ENCODE measurements around the gene RETREG3. TPM values are rescaled to one million over a fixed set of nuclear protein-coding genes. Genes with fewer than 3 reads are reported as not detected.
"Not testable (repeated sequence)": the region's sequence is repeated elsewhere in the genome, so short reads cannot be mapped to it uniquely, and the experiment has no call there.

RETREG3 gene
- total RNA-seq, 1 experiment from 2014 or later, result 35.5 TPM

GRCh38 chr17:42553161-42553818 is 55.9 kb downstream of the RETREG3 start:
- no peak for DNase-seq (ENCODE audit: low read depth)

- DNase-seq (ENCODE audit: low read depth), result not testable (repeated sequence)
These were observed 56.4 kb downstream of the RETREG3 start, which contains the start of gene HSD17B1 for GRCh38 chr17:42552736-42553135. TSS of gene HSD17B1 (plus strand) at chr17:42552923. CDS start at chr17:42552934, 11 bp downstream.

GRCh38 chr17:42548993-42549755 is 60.0 kb downstream of the RETREG3 start:
- DNase-seq (ENCODE audit: low read depth), result no peak

GRCh38 chr17:42548070-42548837 is 60.9 kb downstream of the RETREG3 start:
- DNase-seq (ENCODE audit: low read depth), result no peak

DNA sequence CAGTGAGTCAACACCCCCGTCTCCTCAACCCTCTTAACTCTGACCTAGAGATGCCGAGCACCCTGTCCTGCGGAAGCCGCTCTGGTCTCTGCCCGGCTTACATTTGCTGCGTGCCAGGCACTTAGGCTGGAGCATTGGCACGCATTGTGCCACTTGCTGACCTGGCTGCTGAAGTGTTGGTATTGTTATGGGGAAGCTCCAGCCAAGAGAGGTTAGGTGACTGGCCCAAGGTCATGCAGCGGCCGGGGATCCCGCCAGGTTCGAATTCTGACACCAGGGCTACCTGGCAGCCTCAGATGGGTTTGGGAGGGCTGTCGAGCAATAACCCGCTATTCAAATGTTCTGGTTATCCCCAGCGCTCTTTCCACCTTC is 61.5 kb downstream of the RETREG3 start:
- DNase-seq (ENCODE audit: low read depth), result no peak

DNA sequence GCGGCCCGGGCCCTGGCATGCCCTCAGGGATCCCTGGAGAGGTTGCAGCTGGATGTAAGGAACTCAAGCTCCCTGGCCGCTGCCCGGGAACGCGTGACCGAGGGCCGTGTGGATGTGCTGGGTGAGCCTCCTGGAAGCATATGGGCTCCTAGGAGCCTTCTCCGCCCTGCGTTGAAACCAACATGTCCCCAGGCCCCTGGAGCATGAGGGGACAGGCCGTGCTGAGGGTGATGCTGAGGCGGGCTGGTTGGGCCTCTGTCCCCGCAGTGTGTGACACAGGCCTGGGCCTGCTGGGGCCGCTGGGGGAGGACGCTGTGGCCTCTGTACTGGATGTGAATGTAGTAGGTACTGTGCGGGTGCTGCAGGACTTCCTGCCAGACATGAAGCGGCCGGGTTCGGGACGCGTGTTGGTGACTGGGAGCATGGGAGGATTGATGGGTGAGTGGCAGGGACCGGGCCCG is 62.1 kb downstream of the RETREG3 start:
- no peak for DNase-seq (ENCODE audit: low read depth)

- DNase-seq (ENCODE audit: low read depth), result not testable (repeated sequence)
These were observed 63.2 kb downstream of the RETREG3 start for GRCh38 chr17:42545755-42546505.

- DNase-seq (ENCODE audit: low read depth), result no peak
These were observed 64.3 kb downstream of the RETREG3 start for GRCh38 chr17:42544874-42545283.

GRCh38 chr17:42543190-42544079 is 65.7 kb downstream of the RETREG3 start:
- DNase-seq (ENCODE audit: low read depth), result no peak

DNA sequence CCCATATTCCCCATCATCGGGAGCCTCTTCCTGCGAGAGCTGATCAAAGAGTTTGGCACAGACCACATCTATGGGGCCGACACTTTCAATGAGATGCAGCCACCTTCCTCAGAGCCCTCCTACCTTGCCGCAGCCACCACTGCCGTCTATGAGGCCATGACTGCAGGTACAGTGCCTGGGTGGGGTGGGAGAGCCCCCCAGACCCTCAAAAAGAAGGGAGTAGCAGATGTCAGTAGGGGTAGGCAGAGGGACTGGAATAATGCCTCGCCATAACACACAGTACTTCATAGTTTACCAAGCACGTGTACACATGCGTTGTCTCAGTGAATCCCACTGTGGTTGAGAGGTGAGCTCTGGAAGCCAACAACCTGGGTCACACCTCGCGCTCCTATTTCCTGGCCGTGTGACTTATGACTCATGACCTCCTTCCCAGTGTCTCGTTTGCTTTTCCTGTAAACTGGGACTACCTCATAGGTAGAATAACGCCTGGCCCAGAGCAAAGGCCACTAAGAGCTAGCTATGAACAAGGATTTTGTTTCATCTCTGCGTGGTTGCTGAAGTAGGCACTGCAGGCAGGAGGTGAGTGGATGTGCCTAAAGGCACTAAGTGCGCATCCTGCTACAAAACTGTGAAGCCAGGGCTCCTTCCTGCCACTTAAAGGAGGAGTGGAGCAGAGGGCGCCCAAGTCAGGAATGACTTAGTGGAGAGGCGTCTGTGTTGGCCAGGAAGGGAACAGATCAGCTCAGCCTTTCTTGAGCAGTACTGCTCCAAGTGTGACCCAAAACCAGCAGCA is 67.9 kb downstream of the RETREG3 start:
- no peak for DNase-seq (ENCODE audit: low read depth)

DNA sequence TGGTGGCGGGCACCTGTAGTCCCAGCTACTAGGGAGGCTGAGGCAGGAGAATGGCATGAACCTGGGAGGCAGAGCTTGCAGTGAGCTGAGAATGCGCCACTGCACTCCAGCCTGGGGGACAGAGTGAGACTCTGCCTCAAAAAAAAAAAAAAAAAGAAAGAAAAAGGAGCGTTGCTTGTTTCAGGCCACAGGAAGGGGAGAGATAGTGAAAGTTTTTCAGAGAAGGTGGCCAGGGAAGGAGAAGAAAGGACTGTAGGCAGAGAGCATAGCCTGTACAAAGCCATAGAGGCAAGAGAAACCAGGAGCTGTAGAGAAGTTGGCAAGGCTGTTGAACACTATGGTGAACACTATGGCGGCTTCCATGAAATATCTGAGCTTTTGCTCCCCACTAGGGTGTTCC is 68.6 kb downstream of the RETREG3 start:
- not testable (repeated sequence) for DNase-seq (ENCODE audit: low read depth)

DNA sequence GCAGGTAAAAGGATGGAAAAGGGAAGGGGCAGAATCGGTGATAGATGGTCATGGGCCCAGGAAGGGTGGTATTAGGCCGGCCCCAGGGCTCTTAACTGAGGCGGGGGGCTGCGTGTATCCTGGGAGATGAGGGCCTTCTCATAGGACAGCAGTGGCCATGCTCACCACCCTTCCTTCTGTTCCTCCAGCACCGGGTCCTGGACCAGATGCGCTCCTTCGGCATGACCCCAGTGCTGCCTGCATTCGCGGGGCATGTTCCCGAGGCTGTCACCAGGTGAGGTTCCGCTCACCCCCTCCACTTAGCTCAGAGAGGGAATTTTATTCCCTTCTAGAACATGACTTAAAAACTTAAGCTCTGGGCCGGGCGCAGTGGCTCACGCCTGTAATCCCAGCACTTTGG is 70.7 kb downstream of the RETREG3 start:
- DNase-seq (ENCODE audit: low read depth), result no peak

DNA sequence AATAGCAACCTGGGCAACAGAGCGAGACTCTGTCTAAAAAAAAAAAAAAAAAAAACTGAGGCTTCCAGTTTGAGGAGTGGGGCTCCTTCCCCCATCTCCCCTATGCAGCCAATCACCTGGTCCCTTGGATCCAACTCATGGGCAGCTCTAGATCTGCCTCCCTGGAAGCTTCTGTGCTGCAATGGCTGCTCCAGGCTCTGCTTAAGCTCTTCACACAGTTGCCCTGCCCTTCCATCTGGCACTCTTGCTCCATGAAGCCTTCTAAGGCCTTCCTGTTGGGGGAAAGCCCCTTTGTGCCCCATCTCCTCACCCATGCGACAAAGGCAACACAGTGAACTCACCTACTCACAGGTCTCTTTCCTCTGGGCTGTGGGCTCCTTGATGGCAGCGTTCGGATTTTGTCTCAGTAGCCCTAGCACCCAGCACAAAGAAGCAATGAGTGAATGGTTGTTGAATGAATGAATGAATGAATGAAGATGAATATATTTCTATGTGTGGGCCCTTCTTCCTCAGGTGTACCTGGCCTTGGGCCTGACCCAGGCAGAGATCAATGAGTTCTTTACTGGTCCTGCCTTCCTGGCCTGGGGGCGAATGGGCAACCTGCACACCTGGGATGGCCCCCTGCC is 71.2 kb downstream of the RETREG3 start:
- DNase-seq (ENCODE audit: low read depth), result no peak

DNA sequence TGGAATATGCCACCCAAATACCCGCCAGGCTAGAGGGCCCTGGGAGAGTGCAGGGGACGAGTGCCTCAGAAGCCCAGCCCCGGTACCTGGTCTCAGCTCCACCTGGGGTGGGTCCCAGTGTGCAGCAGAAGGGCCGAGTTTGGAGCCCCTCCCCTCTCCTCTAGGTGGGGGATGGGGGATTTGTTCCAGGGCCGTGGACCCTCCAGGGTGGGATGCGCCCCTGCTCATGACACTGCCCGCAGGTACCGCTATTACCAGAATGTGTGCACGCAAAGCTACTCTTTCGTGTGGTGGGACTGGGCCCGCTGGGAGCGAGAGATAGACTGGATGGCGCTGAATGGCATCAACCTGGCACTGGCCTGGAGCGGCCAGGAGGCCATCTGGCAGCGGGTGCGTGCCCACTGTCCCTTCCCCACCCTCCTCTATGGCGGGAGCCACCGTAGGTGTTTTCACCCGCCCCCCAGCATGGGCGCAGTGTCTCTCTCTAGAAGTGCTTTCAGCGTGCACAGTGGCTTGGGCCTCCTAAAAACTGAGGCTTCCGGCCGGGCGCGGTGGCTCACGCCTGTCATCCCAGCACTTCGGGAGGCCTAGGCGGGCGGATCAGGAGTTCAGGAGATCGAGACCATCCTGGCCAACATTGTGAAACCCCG is 71.9 kb downstream of the RETREG3 start:
- DNase-seq (ENCODE audit: low read depth), result no peak

DNA sequence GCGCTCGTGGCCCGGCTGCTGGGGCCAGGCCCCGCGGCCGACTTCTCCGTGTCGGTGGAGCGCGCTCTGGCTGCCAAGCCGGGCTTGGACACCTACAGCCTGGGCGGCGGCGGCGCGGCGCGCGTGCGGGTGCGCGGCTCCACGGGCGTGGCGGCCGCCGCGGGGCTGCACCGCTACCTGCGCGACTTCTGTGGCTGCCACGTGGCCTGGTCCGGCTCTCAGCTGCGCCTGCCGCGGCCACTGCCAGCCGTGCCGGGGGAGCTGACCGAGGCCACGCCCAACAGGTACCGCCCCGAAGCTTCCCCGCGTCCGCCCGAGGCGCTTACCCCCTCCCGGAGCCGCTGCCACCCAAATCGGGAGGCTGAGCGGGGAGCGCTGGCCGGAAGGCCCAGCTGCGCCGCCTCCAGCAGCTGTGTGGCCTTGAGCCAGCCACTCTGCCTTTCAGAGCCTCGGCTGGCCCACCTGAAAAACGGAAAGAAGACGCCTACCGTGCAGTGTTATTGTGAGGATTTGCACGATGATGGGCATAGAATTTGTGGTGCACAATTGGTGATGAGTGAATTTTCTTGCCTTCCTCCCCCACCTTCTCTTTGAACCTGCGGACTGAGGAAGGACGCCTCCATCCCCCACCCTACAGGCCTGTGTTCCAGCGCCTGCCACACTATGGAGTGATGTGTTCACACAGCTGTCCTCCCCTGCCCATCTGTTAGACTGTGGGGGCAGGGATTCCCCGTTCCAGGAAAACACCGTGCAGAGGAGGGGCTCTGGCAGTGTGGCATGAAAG is 72.6 kb downstream of the RETREG3 start:
- DNase-seq (ENCODE audit: low read depth), result peak; percentile 91

DNA sequence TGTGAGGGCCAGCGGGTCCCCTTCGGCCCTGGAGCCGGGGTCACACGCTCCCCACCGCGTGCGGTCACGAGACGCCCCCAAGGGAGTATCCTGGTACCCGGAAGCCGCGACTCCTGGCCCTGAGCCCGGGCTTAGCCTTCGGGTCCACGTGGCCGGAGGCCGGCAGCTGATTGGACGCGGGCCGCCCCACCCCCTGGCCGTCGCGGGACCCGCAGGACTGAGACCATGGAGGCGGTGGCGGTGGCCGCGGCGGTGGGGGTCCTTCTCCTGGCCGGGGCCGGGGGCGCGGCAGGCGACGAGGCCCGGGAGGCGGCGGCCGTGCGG is 73.2 kb downstream of the RETREG3 start, which contains the start of gene NAGLU:
Gene NAGLU, plus strand, starts transcription at position 194 of the 324 bp plus-strand sequence. Its CDS starts 32 bp downstream, at position 226.
- DNase-seq (ENCODE audit: low read depth), result peak; percentile 88

GRCh38 chr17:42535155-42536047 is 73.8 kb downstream of the RETREG3 start:
- no peak for DNase-seq (ENCODE audit: low read depth)

Data from LHCN-M2 (cell line).